CD8-positive, alpha-beta memory T cell (primary cell): ENCODE measurements around the gene ZNF787. TPM values are rescaled to one million over a fixed set of nuclear protein-coding genes. Genes with fewer than 3 reads are reported as not detected.
A peak's percentile ranks its signal among the peaks of the same experiment; 100 is the strongest.

ENCODE experiments used
- CTCF ChIA-PET: fragments of 350-600 bp; sonication (Branson Sonifier 250); formaldehyde crosslinking; loops from one replicate; lab custom pipeline; 2021; ENCODE audit warnings: antibody characterized with exemption; lab: Charles Lee
- POLR2A ChIA-PET: fragments of 350-600 bp; sonication (Branson Sonifier 250); formaldehyde crosslinking; loops from one replicate; lab custom pipeline; 2021; ENCODE audit warnings: antibody characterized with exemption; lab: Charles Lee
- DNase-seq, 5 donors: peaks; one replicate each; pipeline versions ENCODE4 v3.0.0 to v3.0.0-alpha.2; 2020 to 2022; ENCODE audit warnings: mixed read lengths in 1 of 5
- H3K27ac ChIP-seq: one replicate; pipeline ENCODE4 v1.7.0; 2013; ENCODE audit warnings: low read depth, mild to moderate bottlenecking, low read length, moderate library complexity
- H3K27me3 ChIP-seq: 2 replicates; pipeline ENCODE4 v1.7.0; 2013; ENCODE audit warnings: low read length, mild to moderate bottlenecking; ENCODE audit not compliant: insufficient read depth, poor library complexity, severe bottlenecking
- H3K36me3 ChIP-seq: 2 replicates; pipeline ENCODE4 v1.7.0; 2013; ENCODE audit warnings: mild to moderate bottlenecking, low read length, moderate library complexity; ENCODE audit not compliant: insufficient read depth
- H3K4me1 ChIP-seq: 2 replicates; pipeline ENCODE4 v1.7.0; 2013; ENCODE audit warnings: mild to moderate bottlenecking, low read length, moderate library complexity; ENCODE audit not compliant: insufficient read depth
- H3K4me3 ChIP-seq: 2 replicates; pipeline ENCODE4 v1.7.0; 2013; ENCODE audit warnings: mild to moderate bottlenecking, low read length
- H3K9me3 ChIP-seq: 2 replicates; pipeline ENCODE4 v1.7.0; 2013; ENCODE audit warnings: mild to moderate bottlenecking, low read length
- H3K27ac Mint-ChIP-seq, 8 donors: one replicate each; pipeline ENCODE4 v1.8.0; 2020 to 2021; ENCODE audit warnings: mixed read lengths in 8 of 8, mild to moderate bottlenecking in 6 of 8, inconsistent platforms in 3 of 8, moderate library complexity in 3 of 8
- H3K27me3 Mint-ChIP-seq, 2 donors: one replicate each; pipeline ENCODE4 v1.8.0; 2020 to 2021; ENCODE audit warnings: mixed read lengths in 2 of 2, mild to moderate bottlenecking in 1 of 2, moderate library complexity in 1 of 2
- H3K36me3 Mint-ChIP-seq, 3 donors: one replicate each; pipeline ENCODE4 v1.8.0; 2020 to 2021; ENCODE audit warnings: mixed read lengths in 3 of 3, inconsistent platforms in 1 of 3, mild to moderate bottlenecking in 1 of 3
- H3K4me1 Mint-ChIP-seq, 3 donors: one replicate each; pipeline ENCODE4 v1.8.0; 2020 to 2021; ENCODE audit warnings: mixed read lengths in 3 of 3, inconsistent platforms in 1 of 3, mild to moderate bottlenecking in 1 of 3
- H3K4me3 Mint-ChIP-seq, 7 donors: one replicate each; pipeline ENCODE4 v1.8.0; 2020 to 2021; ENCODE audit warnings: mixed read lengths in 7 of 7, mild to moderate bottlenecking in 6 of 7, moderate library complexity in 4 of 7, inconsistent platforms in 2 of 7
- H3K9me3 Mint-ChIP-seq, 5 donors: one replicate each; pipeline ENCODE4 v1.8.0; 2020 to 2022; ENCODE audit warnings: mixed read lengths in 5 of 5, mild to moderate bottlenecking in 3 of 5, moderate library complexity in 2 of 5, inconsistent platforms in 1 of 5
- polyA plus RNA-seq: library from polyadenylated mRNA; unstranded; fragments of 300-500 nt; fragmentation: Illumina TruSeq; gene quantifications from one replicate; pipeline ENCODE4 v1.2.3, GENCODE V29; 2021
- total RNA-seq, 2 experiments: library from RNA; stranded (reverse); gene quantifications; one replicate each; pipeline ENCODE4 v1.2.3, GENCODE V29; 2021

The ZNF787 gene
- total and polyA plus RNA-seq, 3 experiments from 2014 or later: 2.8 to 38.7 (median 34.7) TPM

- Mint-ChIP-seq H3K27ac (peak overlapping the region in 2 of 8 donors; percentile 38 to 79), H3K4me1 (peaks cover 14 to 21% (median 18%) of the 10 kb centered on the region in 3 donors), H3K27me3 (no peaks in the 10 kb centered on the region), H3K9me3 (no peaks in the 10 kb centered on the region), H3K36me3 (peaks cover 0 to 1% (median 0%) of the 10 kb centered on the region in 3 donors), H3K4me3 (no peak overlapping the region)
- Histone ChIP-seq H3K36me3 (no peaks in the 10 kb centered on the region), H3K4me1 (peaks cover 29% of the 10 kb centered on the region), H3K4me3 (no peak overlapping the region), H3K9me3 (no peaks in the 10 kb centered on the region), H3K27ac (no peak overlapping the region), H3K27me3 (no peaks in the 10 kb centered on the region)
- peak in 1 of 5 donors; percentile 38 for DNase-seq
- CTCF ChIA-PET: no interaction called here
- POLR2A ChIA-PET: no interaction called here
Measured at GRCh38 chr19:56124578-56124977, 3.5 kb upstream of the ZNF787 start.

GRCh38 chr19:56123266-56123891 lies 2.3 kb upstream of the ZNF787 start:
- H3K27ac ChIP-seq: no peak overlapping the region
- H3K4me1 ChIP-seq: peaks cover 32% of the 10 kb centered on the region
- no peak overlapping the region for H3K4me3 ChIP-seq
- H3K9me3 ChIP-seq: no peaks in the 10 kb centered on the region
- Mint-ChIP-seq H3K27me3 (no peaks in the 10 kb centered on the region), H3K27ac (peak overlapping the region in 1 of 8 donors; percentile 19), H3K4me3 (peak overlapping the region in 1 of 7 donors; percentile 20), H3K4me1 (peaks cover 24 to 30% (median 30%) of the 10 kb centered on the region in 3 donors), H3K9me3 (no peaks in the 10 kb centered on the region), H3K36me3 (peaks cover 0 to 1% (median 0%) of the 10 kb centered on the region in 3 donors)
- POLR2A ChIA-PET: no interaction called here
- CTCF ChIA-PET: no interaction called here
- no peaks in the 10 kb centered on the region for H3K36me3 ChIP-seq
- DNase-seq: no peak
- no peaks in the 10 kb centered on the region for H3K27me3 ChIP-seq

GRCh38 chr19:56120371-56121179 lies 520 bp downstream of the ZNF787 start:
- H3K4me3 Mint-ChIP-seq: peak overlapping the region; percentile 81 to 99 (median 87)
- Histone ChIP-seq H3K27ac (peak overlapping the region; percentile 77), H3K27me3 (no peaks in the 10 kb centered on the region), H3K9me3 (no peaks in the 10 kb centered on the region), H3K4me3 (peak overlapping the region; percentile 53), H3K36me3 (no peaks in the 10 kb centered on the region), H3K4me1 (peaks cover 32% of the 10 kb centered on the region)
- peaks cover 0 to 3% (median 0%) of the 10 kb centered on the region in 3 donors for H3K36me3 Mint-ChIP-seq
- peak overlapping the region; percentile 82 to 99 (median 93) for H3K27ac Mint-ChIP-seq
- peaks cover 32 to 46% (median 40%) of the 10 kb centered on the region in 3 donors for H3K4me1 Mint-ChIP-seq
- ChIA-PET CTCF (no interaction called here), POLR2A (interaction anchor here (0.5 to 1.9 kb wide), 4 partner anchors 20 to 1291 kb away, joined by 3 to 7 read pairs (median 5); partner anchors contain the start of genes ZNF444 and ZSCAN5A)
- H3K27me3 Mint-ChIP-seq: no peaks in the 10 kb centered on the region
- H3K9me3 Mint-ChIP-seq: no peaks in the 10 kb centered on the region
- DNase-seq: peak; percentile 76 to 90 (median 80)

DNA sequence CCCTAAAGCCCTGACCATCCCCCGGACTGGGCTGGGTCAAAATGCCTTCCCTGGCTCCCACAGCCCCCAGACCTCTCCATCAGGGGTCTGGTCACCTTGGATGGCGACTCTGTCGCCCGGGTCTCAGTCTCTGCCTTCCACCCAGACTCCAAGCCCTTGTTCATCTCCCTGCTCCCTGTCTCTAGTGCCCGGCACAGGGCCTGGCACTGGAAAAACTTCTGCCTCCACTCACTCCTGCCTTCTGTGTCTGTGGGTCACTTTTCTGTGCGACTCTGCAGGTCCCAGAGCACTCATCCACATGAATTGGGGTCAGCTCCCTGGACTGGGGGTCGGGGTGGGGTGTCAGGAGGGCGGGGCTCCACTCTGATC lies 1.1 kb downstream of the ZNF787 start:
- Mint-ChIP-seq H3K27ac (peak overlapping the region in 7 of 8 donors; percentile 82 to 96 (median 90)), H3K36me3 (peaks cover 0 to 5% (median 0%) of the 10 kb centered on the region in 3 donors), H3K27me3 (no peaks in the 10 kb centered on the region), H3K9me3 (no peaks in the 10 kb centered on the region), H3K4me3 (peak overlapping the region; percentile 76 to 90 (median 81)), H3K4me1 (peaks cover 33 to 48% (median 40%) of the 10 kb centered on the region in 3 donors)
- H3K4me3 ChIP-seq: peak overlapping the region; percentile 53
- no peaks in the 10 kb centered on the region for H3K36me3 ChIP-seq
- no peak for DNase-seq
- peak overlapping the region; percentile 77 for H3K27ac ChIP-seq
- peaks cover 26% of the 10 kb centered on the region for H3K4me1 ChIP-seq
- no peaks in the 10 kb centered on the region for H3K27me3 ChIP-seq
- POLR2A ChIA-PET: no interaction called here
- H3K9me3 ChIP-seq: no peaks in the 10 kb centered on the region
- CTCF ChIA-PET: no interaction called here

- CTCF ChIA-PET: no interaction called here
- Mint-ChIP-seq H3K27ac (peak overlapping the region; percentile 82 to 96 (median 91)), H3K36me3 (peaks cover 0 to 9% (median 0%) of the 10 kb centered on the region in 3 donors), H3K27me3 (no peaks in the 10 kb centered on the region), H3K4me1 (peaks cover 38 to 52% (median 42%) of the 10 kb centered on the region in 3 donors), H3K9me3 (no peaks in the 10 kb centered on the region), H3K4me3 (peak overlapping the region; percentile 76 to 90 (median 81))
- Histone ChIP-seq H3K36me3 (no peaks in the 10 kb centered on the region), H3K27me3 (no peaks in the 10 kb centered on the region), H3K27ac (peak overlapping the region; percentile 77), H3K4me1 (peaks cover 23% of the 10 kb centered on the region), H3K4me3 (no peak overlapping the region), H3K9me3 (no peaks in the 10 kb centered on the region)
- POLR2A ChIA-PET: no interaction called here
- DNase-seq: no peak
Measured at GRCh38 chr19:56119582-56119978, 1.5 kb downstream of the ZNF787 start.

DNA sequence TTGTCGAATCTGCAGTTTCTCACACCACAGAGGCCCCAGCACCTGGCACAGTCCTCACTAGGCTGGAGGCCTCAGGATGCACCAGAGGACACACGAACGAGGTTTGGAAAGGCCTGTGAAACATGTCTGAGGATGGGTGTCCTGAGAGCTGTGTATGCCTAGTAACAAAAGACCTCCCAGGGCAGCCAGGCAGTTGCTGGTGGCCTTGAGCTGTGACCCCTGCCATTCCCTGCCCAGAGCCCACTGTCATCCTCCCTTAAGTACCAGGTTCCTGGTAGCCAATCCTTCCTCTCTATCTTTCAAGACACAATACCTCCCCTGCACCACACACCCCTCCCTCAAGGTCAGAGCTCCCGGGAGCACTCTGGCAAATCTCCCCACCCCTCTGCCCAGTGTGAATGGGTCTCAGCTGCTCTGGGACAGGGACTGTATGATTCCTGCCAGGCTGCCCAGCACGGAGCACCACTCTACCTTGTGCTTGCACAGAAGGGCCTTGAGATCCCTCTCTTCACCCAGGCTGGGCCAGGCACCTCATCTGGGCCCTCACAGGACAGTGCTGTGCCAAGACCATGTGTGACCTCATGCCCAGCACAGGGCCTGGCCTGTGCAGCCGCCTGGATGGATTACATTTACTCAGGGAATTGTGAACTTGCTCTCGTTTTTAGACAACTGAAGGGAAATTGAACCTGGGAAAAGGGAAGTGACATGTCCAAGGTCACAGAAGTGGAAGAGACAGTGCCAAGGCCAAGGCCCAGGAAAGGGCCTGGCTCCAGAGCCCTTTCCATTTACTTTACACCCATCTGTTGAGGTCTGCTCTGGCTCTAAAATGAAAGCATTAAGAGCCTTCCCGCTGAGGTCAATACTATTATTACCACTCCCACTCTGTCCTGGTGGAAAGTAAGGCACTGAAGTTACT lies 2.2 kb downstream of the ZNF787 start:
- Mint-ChIP-seq H3K4me3 (peak overlapping the region; percentile 76 to 90 (median 81)), H3K9me3 (no peaks in the 10 kb centered on the region), H3K27ac (peak overlapping the region; percentile 82 to 96 (median 91)), H3K36me3 (peaks cover 0 to 11% (median 0%) of the 10 kb centered on the region in 3 donors), H3K4me1 (peaks cover 41 to 57% (median 44%) of the 10 kb centered on the region in 3 donors), H3K27me3 (no peaks in the 10 kb centered on the region)
- Histone ChIP-seq H3K27ac (peak overlapping the region; percentile 9), H3K4me1 (peaks cover 21% of the 10 kb centered on the region), H3K36me3 (no peaks in the 10 kb centered on the region), H3K9me3 (no peaks in the 10 kb centered on the region), H3K27me3 (no peaks in the 10 kb centered on the region), H3K4me3 (no peak overlapping the region)
- CTCF ChIA-PET: no interaction called here
- POLR2A ChIA-PET: no interaction called here
- no peak for DNase-seq

- H3K4me3 Mint-ChIP-seq: peak overlapping the region in 4 of 7 donors; percentile 66 to 82 (median 79)
- no peak for DNase-seq
- H3K36me3 ChIP-seq: no peaks in the 10 kb centered on the region
- H3K4me1 ChIP-seq: peaks cover 19% of the 10 kb centered on the region
- no peaks in the 10 kb centered on the region for H3K9me3 ChIP-seq
- no peak overlapping the region for H3K27ac ChIP-seq
- H3K4me3 ChIP-seq: no peak overlapping the region
- peak overlapping the region in 4 of 8 donors; percentile 35 to 86 (median 64) for H3K27ac Mint-ChIP-seq
- CTCF ChIA-PET: no interaction called here
- H3K36me3 Mint-ChIP-seq: peaks cover 0 to 11% (median 0%) of the 10 kb centered on the region in 3 donors
- no peaks in the 10 kb centered on the region for H3K9me3 Mint-ChIP-seq
- H3K27me3 ChIP-seq: no peaks in the 10 kb centered on the region
- POLR2A ChIA-PET: no interaction called here
- no peaks in the 10 kb centered on the region for H3K27me3 Mint-ChIP-seq
- H3K4me1 Mint-ChIP-seq: peaks cover 49 to 67% (median 54%) of the 10 kb centered on the region in 3 donors
Measured at GRCh38 chr19:56117889-56118288, 3.2 kb downstream of the ZNF787 start.
